Fibroblast of villous mesenchyme (primary cell): Measurements from ENCODE around the gene CCDC24. TPM values are rescaled to one million over a fixed set of nuclear protein-coding genes. Genes with fewer than 3 reads are reported as not detected.

Source experiments
- DNase-seq: peaks from one replicate; pipeline ENCODE4 v3.0.0-alpha.2; 2010; ENCODE audit warnings: low read depth
- H3K4me3 ChIP-seq: 2 replicates; pipeline ENCODE4 v1.5.1; 2011; ENCODE audit warnings: low read depth, mild to moderate bottlenecking, low read length
- total RNA-seq: library from RNA; depleted of rRNA; stranded (reverse); fragments of >200 nt; gene quantifications from 2 replicates; pipeline ENCODE4 v1.2.3, GENCODE V29; 2012
- TF ChIP-seq, protein P1 (sequence below): IDR thresholded peaks from 2 replicates; pipeline ENCODE4 v1.5.1; 2012; ENCODE audit warnings: low read depth, mild to moderate bottlenecking, low read length; ENCODE audit not compliant: insufficient read depth

Gene CCDC24
- total RNA-seq, 1 donor: 4.7 TPM

- TF ChIP-seq, protein P1, sequence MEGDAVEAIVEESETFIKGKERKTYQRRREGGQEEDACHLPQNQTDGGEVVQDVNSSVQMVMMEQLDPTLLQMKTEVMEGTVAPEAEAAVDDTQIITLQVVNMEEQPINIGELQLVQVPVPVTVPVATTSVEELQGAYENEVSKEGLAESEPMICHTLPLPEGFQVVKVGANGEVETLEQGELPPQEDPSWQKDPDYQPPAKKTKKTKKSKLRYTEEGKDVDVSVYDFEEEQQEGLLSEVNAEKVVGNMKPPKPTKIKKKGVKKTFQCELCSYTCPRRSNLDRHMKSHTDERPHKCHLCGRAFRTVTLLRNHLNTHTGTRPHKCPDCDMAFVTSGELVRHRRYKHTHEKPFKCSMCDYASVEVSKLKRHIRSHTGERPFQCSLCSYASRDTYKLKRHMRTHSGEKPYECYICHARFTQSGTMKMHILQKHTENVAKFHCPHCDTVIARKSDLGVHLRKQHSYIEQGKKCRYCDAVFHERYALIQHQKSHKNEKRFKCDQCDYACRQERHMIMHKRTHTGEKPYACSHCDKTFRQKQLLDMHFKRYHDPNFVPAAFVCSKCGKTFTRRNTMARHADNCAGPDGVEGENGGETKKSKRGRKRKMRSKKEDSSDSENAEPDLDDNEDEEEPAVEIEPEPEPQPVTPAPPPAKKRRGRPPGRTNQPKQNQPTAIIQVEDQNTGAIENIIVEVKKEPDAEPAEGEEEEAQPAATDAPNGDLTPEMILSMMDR: no peak
- no peak for DNase-seq
- no peak overlapping the region for H3K4me3 ChIP-seq
Observed at GRCh38 chr1:43983253-43983899, 8.0 kb upstream of the CCDC24 start.

- no peak overlapping the region for H3K4me3 ChIP-seq
- TF ChIP-seq, protein P1: no peak
- DNase-seq: no peak
Observed at GRCh38 chr1:43984855-43985254, 6.5 kb upstream of the CCDC24 start.

DNA sequence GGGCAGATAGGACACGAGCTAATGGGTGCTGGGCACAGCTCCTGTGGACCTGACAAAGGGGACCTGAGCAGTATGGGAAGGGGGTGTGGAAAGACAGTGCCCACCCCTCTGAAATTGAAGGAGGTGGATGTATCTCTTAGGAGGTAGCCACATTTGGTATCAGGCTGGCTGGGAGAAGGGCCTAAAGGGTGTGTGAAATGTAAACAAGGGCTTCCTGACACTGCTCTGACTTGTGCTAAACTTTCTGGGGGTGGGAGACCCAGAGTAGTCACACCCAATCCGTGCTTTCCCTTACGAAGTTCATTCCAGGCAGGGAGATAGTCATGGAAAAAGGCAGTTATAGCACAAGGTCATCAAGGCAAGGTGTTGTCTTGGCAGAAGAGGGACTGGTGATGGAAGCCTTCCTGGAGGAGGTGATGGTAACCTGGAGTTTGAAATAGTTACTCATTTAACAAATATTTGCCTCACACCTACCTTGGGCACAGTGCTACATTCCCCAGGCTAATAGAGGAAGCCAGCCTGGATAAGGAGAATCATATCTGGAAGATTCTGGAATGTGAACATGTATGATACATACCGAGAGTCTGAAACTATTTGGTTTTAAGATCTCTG, 5.3 kb upstream of the CCDC24 start:
- DNase-seq: no peak
- TF ChIP-seq, protein P1: no peak

GRCh38 chr1:43986712-43987111, 4.7 kb upstream of the CCDC24 start:
- TF ChIP-seq, protein P1: peak; percentile 16
- no peak for DNase-seq
- H3K4me3 ChIP-seq: no peak overlapping the region

More for the DNA sequence above, 5.3 kb upstream of the CCDC24 start:
- H3K4me3 ChIP-seq: no peak overlapping the region

GRCh38 chr1:43987159-43987902, 4.1 kb upstream of the CCDC24 start:
- peak; percentile 37 for DNase-seq

DNA sequence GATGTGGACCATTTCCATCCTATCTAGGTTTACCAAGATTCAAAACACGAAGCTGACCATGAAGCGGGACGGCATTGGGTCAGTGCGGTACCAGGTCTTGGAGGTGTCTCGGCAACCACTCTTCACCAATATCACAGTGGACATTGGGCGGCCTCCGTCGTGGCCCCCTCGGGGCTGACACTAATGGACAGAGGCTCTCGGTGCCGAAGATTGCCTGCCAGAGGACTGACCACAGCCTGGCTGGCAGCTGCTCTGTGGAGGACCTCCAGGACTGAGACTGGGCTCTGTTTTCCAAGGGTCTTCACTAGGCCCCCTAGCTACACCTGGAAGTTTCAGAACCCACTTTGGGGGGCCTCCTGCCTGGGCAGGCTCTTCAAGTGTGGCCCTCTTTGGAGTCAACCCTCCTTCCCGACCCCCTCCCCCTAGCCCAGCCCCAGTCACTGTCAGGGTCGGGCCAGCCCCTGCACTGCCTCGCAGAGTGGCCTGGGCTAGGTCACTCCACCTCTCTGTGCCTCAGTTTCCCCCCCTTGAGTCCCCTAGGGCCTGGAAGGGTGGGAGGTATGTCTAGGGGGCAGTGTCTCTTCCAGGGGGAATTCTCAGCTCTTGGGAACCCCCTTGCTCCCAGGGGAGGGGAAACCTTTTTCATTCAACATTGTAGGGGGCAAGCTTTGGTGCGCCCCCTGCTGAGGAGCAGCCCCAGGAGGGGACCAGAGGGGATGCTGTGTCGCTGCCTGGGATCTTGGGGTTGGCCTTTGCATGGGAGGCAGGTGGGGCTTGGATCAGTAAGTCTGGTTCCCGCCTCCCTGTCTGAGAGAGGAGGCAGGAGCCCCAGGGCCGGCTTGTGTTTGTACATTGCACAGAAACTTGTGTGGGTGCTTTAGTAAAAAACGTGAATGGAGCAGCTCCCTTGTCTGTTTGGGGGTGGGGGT, 864 bp upstream of the CCDC24 start:
- TF ChIP-seq, protein P1: no peak
- H3K4me3 ChIP-seq: peak overlapping the region; percentile 64
- DNase-seq: no peak

More at GRCh38 chr1:43987159-43987902, 4.1 kb upstream of the CCDC24 start:
- TF ChIP-seq, protein P1: no peak
- H3K4me3 ChIP-seq: no peak overlapping the region
